ENCODE results near the gene NIBAN1. TPM values are rescaled to one million over a fixed set of nuclear protein-coding genes. Genes with fewer than 3 reads are reported as not detected.

The NIBAN1 gene
- total RNA-seq, 2 experiments from 2014 or later = 10.1 to 11.0 TPM

DNA sequence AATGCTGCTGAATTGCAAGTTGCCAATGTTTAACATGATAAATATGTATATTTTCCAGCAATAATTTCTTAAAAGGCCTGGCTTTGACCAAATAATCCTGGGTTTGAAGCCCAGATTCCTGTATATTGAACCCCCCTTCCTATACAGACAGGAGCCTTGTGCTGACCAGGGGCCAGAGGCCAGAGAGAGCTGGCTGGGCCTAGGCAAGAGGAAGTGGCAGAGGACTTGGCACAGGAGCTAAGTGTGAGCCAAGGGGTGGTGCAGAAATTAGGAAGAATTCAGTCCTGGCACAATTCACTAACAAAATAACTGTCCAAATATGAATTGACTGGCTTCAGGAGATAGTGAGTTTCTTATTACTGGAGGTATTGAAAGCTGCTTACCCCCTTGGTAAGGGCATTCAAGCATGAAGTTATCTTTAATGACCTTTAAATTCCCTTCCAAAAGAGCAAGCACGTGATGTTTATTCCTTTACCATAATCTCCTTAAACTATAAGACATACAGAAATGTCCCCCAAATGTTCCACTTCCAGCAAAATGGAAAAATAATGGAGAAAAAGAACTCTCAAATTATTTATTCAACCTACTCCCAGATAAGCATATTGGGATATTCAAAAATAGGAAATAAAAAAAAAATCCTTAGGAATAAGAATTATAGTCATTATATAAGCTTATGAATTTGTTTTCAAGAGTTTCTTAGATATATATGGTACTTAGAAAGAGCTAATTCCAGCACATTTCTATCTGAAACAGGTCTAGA is 26.6 kb downstream of the NIBAN1 start:
- peaks cover 4% of the 10 kb centered on the region for H3K36me3 Mint-ChIP-seq (ENCODE audit: low read depth)
- ChIA-PET POLR2A (no interaction called here), CTCF (no interaction called here)
- H3K4me3 Mint-ChIP-seq = no peak overlapping the region
- no peak for ATAC-seq
- no peak overlapping the region for H3K27ac Mint-ChIP-seq
- intact Hi-C loops (cut with micrococcal nuclease) = no loop called here
- no peak for DNase-seq
- H3K9me3 Mint-ChIP-seq = no peaks in the 10 kb centered on the region
- H3K4me1 Mint-ChIP-seq (ENCODE audit: low read depth) = peaks cover 16% of the 10 kb centered on the region
- peaks cover 2% of the 10 kb centered on the region for H3K27me3 Mint-ChIP-seq
- TF ChIP-seq, protein P1, sequence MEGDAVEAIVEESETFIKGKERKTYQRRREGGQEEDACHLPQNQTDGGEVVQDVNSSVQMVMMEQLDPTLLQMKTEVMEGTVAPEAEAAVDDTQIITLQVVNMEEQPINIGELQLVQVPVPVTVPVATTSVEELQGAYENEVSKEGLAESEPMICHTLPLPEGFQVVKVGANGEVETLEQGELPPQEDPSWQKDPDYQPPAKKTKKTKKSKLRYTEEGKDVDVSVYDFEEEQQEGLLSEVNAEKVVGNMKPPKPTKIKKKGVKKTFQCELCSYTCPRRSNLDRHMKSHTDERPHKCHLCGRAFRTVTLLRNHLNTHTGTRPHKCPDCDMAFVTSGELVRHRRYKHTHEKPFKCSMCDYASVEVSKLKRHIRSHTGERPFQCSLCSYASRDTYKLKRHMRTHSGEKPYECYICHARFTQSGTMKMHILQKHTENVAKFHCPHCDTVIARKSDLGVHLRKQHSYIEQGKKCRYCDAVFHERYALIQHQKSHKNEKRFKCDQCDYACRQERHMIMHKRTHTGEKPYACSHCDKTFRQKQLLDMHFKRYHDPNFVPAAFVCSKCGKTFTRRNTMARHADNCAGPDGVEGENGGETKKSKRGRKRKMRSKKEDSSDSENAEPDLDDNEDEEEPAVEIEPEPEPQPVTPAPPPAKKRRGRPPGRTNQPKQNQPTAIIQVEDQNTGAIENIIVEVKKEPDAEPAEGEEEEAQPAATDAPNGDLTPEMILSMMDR (IDR thresholded peaks at IDR 0.05) = no peak

DNA sequence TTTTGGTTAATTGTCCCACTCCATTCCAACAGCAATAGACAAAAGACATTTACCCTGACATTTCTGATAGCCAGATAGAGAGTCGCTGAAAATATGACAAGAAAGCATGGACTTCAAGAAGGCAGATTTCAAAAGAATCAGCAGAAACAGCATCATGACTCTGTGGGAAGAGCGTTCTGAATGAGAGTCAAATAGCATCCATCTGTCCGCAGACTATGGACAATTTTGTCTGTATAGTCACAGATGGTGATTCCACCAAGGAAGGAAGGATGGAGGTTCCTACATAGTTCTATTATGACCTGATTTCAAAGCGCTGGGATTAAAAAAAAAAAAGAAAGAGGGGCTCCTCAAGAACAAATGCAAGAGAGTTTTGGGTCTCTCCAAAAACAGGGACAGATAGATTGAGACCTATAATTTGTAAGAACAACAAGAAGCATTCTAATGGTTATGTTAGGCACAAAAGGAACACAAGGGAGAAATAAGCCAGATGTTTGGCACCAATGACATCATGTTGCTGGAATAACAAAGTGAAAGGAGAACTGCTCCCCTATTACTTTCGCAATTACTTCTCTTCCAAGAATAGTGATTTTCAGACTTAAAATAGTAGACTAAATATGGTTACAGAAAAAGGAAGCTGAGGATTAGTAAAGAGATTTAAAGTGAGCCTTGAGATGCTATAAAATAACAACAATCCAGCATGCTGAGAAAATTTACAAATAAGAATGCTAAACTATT is 28.5 kb downstream of the NIBAN1 start:
- peaks cover 4% of the 10 kb centered on the region for H3K36me3 Mint-ChIP-seq (ENCODE audit: low read depth)
- H3K27ac Mint-ChIP-seq = peak overlapping the region; percentile 41
- TF ChIP-seq, protein P1 (IDR thresholded peaks at IDR 0.05) = no peak
- H3K27me3 Mint-ChIP-seq = peaks cover 2% of the 10 kb centered on the region
- H3K4me1 Mint-ChIP-seq (ENCODE audit: low read depth) = peaks cover 27% of the 10 kb centered on the region
- ATAC-seq (no peak), DNase-seq (no peak)
- intact Hi-C loops (cut with micrococcal nuclease) = no loop called here
- POLR2A ChIA-PET = no interaction called here
- H3K9me3 Mint-ChIP-seq = no peaks in the 10 kb centered on the region
- CTCF ChIA-PET = no interaction called here
- H3K4me3 Mint-ChIP-seq = no peak overlapping the region

DNA sequence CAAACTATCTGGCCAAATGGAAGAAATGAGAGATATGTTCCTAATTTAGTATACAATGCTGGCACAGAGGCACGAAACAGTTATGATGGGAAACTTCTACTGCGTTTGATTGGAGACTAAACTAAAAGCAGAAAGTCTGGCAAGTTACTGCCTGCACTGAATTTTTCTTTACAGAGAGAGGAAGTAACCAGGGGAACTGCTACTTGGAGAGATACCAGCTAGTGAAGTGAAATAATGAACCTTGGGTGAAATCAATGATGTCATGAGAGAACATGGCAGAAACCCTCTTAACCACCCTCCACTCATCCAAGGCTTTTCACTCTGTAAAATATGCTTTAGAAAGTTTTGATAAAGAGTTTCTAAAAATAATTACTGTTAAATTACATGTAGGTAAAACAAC is 29.3 kb downstream of the NIBAN1 start:
- DNase-seq = no peak
- Mint-ChIP-seq H3K9me3 (no peaks in the 10 kb centered on the region), H3K27me3 (peaks cover 2% of the 10 kb centered on the region), H3K36me3 (ENCODE audit: low read depth) (peaks cover 4% of the 10 kb centered on the region), H3K27ac (no peak overlapping the region), H3K4me1 (ENCODE audit: low read depth) (peaks cover 28% of the 10 kb centered on the region), H3K4me3 (no peak overlapping the region)
- ATAC-seq = peak; percentile 42
- ChIA-PET POLR2A (no interaction called here), CTCF (no interaction called here)
- TF ChIP-seq, protein P1 (IDR thresholded peaks at IDR 0.05) = no peak
- intact Hi-C loops (cut with micrococcal nuclease) = no loop called here

DNA sequence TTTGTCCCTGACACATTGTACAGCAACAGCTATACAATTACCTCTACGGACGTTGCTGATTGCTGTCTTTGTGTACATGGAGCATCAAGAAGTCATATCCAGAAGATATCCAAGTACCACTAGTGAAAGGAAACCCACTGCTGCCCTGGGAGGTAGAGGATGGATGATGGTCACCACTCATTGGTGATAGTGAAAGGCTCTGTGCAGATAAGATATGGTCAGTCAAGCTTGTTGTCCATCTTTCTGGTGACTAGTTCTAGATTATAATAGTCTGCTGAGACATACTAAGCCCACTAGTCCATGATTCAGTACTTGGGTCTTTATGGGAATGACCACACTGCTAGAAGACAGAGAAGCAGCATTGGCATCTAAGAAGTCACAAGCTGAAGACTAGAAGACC is 30.3 kb downstream of the NIBAN1 start:
- TF ChIP-seq, protein P1 (IDR thresholded peaks at IDR 0.05) = no peak
- intact Hi-C loops (cut with micrococcal nuclease) = no loop called here
- Mint-ChIP-seq H3K9me3 (no peaks in the 10 kb centered on the region), H3K27me3 (peaks cover 2% of the 10 kb centered on the region), H3K36me3 (ENCODE audit: low read depth) (peaks cover 4% of the 10 kb centered on the region), H3K27ac (no peak overlapping the region), H3K4me3 (no peak overlapping the region), H3K4me1 (ENCODE audit: low read depth) (peaks cover 28% of the 10 kb centered on the region)
- CTCF ChIA-PET = interaction anchor here (2.1 kb wide), 1 partner anchor 138 kb away, joined by 10 read pairs; no protein-coding TSS in a partner anchor
- DNase-seq (no peak), ATAC-seq (no peak)
- POLR2A ChIA-PET = no interaction called here

DNA sequence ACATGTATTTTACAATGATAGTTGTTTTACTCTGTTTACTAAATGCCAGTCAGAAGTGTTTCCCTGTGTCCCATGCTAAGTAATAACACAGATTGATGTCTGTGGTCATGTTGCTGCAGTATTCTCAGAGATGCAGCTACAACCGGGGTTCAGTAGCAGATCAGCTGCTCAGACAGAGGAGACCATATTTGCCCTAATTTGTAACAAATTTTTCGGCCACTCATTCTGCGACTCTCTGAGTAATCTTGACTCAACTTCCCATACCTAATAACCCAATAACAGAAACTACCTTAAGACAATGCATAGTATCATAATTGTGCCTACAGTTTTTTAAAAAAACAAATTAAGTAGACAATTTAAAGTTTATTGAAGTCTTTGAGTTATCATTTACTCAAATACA is 32.6 kb downstream of the NIBAN1 start:
- ChIA-PET POLR2A (interaction anchor here (1.0 to 1.1 kb wide), 2 partner anchors 9 to 135 kb away, joined by 3 to 4 read pairs; no protein-coding TSS in a partner anchor), CTCF (interaction anchor here (1.0 to 2.1 kb wide), 2 partner anchors 41 to 136 kb away, joined by 4 to 10 read pairs; no protein-coding TSS in a partner anchor)
- ATAC-seq (peak; percentile 82), DNase-seq (peak; percentile 45)
- peaks cover 4% of the 10 kb centered on the region for H3K36me3 Mint-ChIP-seq (ENCODE audit: low read depth)
- no peak overlapping the region for H3K27ac Mint-ChIP-seq
- intact Hi-C loops (cut with micrococcal nuclease) = no loop called here
- TF ChIP-seq, protein P1 (IDR thresholded peaks at IDR 0.05) = no peak
- peaks cover 2% of the 10 kb centered on the region for H3K27me3 Mint-ChIP-seq
- H3K4me1 Mint-ChIP-seq (ENCODE audit: low read depth) = peaks cover 25% of the 10 kb centered on the region
- no peaks in the 10 kb centered on the region for H3K9me3 Mint-ChIP-seq
- no peak overlapping the region for H3K4me3 Mint-ChIP-seq
